HG03521 (cell line): Measurements from ENCODE around the gene TOM1.
"Not testable (repeated sequence)": the region's sequence is repeated elsewhere in the genome, so short reads cannot be mapped to it uniquely, and the experiment has no call there.

ENCODE experiments used
- ATAC-seq: cut with Tn5 transposase; IDR thresholded peaks from one replicate; pipeline ENCODE4 v1.9.1; 2021; ENCODE audit warnings: mild to moderate bottlenecking, moderate library complexity; ENCODE audit not compliant: unreplicated experiment

The TOM1 gene

DNA sequence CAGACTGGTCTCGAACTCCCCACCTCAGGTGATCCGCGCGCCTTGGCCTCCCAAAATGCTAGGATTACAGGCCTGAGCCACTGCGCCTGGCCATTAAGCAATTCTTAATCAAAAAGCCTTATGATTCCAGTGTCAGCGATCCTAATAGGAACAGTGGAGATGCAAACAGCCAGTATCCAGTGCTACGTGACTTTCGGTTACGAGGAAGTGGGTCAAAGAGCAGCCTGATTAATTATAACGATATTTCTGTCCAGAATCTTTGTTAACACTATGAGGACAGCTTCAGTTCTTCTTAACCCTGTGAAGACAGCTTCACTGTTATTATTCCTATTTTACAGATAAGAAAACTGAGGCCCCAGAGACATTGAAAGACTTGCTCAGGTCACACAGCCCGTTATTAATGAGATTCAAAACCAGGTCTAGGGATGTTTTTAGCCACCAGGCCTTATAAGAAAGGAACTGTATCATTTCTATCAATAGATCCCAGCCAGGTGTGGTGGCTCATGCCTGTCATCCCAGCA, 63.9 kb downstream of the TOM1 start:
- no peak for ATAC-seq

DNA sequence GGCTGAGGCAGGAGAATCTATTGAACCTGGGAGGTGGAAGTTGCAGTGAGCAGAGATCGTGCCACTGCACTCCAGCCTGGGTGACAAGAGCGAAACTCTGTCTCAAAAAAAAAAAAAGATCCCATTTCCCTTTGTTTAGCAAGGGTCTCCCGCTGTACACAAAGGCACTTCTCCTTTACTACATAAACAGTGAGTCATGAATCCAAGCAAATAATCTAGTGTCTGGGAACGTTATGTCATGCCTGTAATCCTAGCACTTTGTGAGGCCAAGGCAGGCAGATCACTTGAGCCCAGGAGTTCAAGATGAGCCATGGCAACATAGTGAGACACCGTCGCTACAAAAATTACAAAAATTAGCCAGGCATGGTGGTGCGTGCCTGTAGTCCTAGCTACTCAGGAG, 64.5 kb downstream of the TOM1 start:
- ATAC-seq: not testable (repeated sequence)

DNA sequence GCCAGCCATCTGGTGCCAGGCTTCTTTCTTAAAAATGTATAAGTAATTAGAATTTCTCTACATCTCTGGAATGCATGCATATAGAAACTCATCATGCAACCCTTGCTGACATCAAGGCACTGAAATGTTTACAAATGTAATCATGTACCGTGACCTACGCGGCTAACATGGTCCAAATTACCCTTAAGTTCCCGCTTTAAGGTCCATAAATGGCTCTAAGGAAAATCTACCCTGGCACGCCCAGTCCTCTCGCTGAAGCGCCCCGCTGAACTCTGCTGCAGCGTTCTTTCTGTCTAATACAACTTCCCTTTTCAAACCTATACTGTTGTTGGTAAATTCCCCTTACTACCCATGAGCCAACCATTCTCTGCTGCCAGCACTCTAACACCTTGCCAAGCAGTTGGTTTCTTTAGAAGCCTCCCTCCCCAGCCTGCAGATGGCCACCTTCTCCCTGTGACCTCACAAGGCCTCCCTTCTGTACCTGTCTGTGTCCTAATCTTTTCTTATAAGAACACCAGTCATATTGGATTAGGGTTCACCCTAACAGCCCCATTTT, 67.7 kb downstream of the TOM1 start:
- ATAC-seq: no peak

DNA sequence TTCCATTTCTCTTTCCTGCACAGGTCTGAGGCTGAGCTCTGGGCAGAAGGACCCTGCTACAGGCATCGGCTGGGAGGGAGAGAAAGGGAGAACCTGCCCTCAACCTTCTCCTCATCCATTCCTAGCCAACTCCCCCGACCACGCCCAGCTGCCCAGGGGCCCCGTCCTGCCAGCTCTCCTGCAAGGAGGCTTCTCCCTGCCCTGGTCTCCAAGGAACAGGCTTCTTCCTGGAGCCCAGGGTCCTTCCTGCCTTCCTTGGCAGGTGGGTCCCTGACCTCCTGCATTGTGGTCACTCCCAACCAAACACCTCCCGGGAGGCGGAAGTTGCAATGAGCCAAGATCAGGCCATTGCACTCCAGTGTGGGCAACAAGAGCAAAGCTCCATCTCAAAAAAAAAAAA, 68.7 kb downstream of the TOM1 start:
- no peak for ATAC-seq

DNA sequence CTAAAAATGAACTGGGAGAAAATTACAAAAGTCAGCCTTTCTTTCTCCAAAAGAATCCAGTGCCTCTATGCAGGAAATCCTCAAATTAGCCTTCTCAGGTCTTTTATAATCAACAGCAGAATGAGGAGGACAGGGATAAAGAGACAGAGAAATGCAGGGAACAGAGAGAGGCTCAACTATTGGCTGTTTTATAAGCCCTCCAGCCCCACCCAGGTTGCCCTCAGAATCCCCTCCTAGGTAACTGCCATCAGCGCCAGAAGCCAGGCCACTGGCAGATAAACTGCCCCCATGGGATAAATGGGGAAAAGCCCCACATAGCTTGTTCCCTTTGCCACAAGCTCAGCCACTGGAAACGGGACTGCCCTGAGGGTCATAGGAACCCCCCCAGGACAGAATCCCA, 70.3 kb downstream of the TOM1 start:
- no peak for ATAC-seq

DNA sequence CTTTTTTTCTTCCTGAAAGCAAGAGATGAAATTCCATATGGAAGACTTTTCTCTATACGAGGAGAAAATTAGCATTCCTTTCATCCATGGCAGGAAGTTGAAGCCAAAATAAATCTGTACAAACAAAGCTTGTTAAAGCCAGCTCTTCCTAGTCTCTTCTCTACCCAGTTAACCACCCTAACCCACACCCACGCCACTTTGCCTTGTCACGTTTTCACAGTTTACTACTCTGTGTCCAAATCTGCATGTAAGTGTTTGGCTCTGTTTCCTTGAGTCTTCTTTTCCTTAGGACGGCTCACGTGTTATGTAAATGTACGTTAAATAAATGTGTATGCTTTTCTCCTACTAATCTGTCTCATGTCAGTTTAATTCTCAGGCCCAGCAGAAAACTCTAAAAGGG, 74.1 kb downstream of the TOM1 start:
- no peak for ATAC-seq

DNA sequence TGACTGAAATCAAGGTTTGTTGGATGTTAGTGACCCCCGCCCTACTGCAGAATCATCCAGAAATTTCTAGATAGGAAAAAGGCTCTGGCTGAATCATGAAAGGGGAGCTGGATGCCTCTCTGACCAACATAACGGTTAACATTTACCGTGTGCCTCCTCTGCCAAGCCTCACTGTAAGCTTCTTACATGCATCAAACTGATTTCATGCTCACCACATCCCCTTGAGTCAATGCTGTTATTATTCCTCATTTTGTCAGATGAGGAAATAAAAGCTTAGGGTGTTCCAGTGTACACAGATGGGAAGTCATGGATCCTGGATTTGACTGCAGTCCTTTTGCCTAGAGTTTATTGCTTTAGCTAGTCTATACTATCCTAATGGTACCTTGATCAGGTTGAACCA, 75.3 kb downstream of the TOM1 start:
- ATAC-seq: no peak

DNA sequence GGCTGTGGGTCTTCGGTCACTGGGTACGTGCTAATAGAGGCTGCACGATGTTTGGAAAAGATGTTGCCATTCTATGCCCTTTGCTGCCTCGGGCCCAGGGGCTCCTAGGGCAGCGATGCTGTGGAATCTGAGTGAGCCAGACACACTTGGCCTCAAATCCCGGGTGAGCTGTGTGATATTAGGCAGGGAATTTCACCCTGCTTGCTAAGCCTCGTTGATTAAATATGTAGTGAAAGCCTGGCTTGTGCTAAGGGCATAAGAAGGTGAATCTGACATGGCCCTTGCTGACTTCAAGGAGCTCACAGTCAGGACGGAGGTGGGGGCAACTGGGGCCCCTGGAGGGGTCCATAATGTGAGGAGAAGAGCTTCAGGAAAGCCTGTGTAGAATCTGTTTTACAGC, 75.8 kb downstream of the TOM1 start:
- ATAC-seq: no peak

DNA sequence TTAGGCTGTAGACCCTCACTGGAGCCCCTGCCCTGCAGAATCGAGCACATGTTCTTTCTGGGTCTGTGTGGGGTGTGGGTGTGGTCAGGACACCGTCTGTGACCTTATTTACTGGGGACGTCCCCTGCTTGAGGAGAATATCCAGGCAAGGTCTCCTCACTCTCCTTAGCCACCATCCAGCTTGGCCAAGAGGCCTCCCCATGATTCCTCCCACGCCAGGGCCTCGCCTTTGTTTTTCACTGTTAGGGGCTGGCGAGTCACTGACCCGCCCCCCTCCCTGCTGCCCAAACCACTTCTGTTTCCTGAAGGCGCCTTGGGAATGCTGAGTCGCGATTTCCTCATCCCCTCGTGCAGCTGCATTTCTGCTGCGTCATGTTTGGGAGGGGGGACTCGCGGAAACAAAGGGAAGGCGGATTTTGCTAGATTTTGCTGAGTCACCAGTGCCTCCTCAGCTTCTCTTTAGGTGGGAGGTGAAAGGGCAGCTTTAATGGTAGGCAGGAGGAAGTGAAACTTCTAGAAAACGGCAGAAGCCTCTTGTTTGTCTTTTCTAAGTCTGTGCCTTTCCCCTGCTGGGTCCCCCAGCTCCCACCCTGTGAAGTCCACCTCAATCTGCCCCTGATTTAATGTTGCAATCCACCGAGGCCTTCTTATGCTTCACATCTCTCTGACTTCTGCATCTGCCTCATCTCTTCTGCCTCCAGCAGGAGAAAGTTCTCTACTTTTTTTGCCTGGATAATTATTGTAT, 77.2 kb downstream of the TOM1 start:
- no peak for ATAC-seq

DNA sequence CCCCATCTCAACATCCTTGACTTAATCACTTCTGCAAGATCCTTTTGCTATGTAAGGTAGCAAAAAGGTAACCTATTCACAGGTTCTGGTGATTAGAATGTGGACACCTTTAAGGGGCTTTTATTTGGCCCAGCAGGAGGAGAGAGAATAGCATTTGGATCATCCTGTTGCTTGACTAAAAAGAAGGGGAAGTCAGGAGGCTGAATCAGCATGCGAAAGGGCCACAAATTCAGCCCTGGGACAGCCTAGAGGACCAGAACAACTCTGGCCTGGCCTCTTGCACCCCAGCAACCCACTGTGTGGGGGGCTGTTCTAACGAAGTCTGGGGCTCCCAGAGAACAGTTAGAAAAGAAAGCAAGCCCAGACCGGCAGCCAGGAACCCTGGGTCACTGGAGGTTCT, 78.0 kb downstream of the TOM1 start:
- no peak for ATAC-seq

DNA sequence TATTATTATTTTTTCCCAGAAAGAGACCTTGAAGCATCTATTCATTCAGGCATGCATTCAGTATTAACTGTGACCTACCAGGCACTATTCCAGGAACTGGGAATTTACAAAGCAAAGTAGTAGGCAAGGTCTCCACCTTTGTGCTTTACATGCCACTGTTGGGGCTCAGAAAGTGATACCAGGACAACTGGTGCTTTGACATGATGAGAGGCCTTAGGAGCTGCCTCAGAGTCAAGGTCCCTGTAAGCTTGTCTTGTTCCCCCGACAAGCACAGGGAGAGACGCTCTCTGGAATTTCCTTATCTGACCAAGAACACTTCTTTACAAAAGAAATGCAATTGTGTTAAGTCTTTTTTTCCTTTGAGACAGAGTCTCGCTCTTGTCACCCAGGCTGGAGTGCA, 78.9 kb downstream of the TOM1 start:
- no peak for ATAC-seq

DNA sequence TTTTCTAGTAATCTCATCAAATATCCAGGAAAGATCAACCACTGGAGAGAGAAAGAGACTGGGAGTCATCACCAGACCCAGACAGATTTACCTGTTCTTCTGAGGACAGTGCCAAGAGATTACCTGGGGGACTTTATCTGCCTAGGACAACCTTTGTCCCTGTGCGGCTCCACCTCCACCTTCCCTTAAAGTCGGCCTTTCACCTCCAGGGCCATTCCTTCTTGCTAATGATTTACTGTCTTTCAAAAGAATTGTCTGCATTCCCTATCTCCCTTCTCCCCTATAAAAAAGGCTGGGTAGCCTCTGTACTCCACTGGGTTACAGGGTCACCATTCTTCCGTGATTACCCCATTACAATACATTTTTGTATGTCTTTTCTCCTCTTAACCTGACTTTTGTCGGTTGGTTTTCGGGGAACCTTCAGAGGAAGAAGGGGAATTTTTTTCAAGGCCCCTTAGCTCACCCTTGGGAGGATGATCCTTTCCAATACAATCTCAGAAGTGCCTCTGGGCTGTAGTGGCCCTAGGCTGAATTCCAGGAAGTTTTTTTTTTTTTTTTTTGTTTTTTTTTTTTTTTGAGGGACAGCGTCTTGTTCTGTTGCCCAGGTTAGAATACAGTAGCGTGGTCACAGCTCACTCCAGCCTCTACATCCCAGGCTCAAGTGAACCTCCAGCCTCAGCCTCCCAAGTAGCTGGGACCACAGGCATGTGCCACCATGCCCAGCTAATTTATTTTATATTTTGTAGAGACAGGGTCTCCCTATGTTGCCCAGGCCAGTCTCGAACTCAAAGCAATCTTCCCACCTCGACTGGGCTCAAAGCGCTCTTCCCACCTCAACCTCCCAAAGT, 79.7 kb downstream of the TOM1 start:
- ATAC-seq: no peak

DNA sequence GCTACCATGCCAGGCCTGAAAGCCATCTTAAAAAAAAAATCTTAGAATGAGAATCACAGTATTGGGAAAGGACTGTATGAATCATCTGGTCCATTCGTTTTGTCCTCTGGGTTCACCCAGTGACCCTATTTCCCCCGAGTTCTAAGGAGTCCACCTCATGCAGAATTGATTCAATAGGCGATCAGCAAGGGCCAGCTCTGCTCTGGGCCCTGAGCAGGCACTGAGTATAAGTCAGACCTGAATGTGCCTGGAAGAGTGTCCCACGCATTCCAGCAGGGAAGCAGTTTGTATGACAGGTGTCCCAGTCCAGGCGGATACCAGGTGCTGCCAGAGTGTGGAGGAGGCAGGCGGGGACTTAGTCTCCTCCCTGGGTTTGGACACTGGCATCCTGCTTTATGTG, 80.3 kb downstream of the TOM1 start:
- ATAC-seq: no peak

DNA sequence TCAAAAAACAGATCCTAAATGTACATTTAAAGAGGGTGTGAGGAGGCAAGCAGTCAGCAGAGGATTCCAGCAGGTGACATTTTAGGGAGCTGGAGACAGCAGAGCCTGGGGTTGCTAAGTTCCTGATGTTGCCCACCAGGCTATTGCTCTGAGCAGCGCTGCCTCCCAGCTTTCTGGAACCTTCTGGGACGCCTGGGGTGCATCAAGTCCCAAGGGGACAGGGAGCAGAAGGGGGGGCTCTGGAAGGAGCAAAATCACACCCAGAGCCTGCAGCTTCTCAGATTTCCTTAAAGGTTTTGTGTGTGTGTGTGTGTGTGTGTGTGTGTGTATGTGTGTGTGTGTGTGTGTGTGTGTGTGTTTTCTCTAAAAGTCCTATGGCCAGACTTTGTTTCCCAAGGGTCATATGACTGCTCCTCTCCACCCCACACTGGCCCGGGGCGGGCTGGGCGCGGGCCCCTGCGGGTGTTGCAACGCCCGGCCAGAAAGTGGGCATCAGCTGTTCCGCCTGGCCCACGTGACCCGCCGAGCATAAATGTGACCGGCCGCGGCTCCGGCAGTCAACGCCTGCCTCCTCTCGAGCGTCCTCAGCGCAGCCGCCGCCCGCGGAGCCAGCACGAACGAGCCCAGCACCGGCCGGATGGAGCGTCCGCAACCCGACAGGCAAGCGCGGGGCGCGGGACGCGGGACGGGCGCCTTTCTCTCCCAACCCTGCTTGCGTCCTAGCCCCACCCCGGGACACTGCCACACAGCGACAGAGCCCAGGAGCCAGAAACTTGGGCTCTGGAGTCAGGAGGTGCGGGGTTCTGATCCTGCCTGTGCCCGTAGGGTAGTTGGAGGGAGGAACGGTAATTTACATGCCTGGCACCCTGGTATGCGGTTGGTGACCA, 81.1 kb downstream of the TOM1 start, which contains the start of gene HMOX1:
TSS of gene HMOX1 (plus strand) at position 560 of the 887 bp plus-strand sequence. CDS start at position 638, 78 bp downstream.
- ATAC-seq: peak; percentile 50

DNA sequence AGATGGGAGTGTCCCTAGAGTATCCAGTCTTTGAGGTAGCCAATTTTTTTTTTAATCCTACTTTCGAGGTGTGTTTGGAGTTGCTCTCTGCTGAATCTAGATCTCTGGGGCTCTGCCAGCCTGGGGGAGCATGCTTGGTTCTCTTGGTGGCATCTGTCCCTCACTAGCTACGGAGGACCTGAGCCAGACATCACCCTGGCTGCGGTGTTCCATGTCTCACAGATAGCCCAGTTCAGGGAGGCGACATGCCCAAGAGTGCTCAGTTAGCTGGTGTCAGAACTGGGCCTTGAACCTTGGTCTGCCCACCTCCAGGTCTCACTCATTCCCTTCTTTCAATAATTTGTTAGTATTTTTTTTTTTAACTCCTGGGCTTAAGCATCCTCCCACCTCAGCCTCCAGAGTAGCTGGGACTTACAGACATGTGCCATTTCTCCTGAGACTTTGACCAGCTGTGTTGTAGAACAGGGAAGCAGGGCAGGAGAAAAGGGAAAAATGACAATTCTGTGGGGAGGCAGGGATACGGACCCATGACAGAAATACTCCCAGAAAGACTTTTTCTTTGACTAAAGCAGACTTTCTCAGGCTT, 81.8 kb downstream of the TOM1 start:
- no peak for ATAC-seq

DNA sequence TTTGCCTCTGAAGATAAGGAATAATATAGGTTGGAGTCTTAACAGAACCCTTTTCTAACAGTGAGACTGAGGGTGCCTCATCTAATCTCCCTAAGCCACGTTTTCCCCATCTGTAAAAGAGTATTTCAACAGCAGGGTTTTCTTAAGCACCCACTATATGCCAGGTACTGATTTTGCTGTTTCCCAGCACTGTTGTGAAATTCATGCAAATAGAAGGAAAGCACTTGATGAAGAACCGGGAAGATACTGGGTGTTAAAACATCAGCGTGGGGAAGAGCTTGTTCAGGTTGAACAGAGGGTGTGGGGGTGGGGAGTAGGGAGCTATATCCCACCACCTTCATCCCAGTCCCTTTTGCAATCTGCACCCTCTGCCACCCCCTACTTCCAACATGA, 84.0 kb downstream of the TOM1 start:
- no peak for ATAC-seq

DNA sequence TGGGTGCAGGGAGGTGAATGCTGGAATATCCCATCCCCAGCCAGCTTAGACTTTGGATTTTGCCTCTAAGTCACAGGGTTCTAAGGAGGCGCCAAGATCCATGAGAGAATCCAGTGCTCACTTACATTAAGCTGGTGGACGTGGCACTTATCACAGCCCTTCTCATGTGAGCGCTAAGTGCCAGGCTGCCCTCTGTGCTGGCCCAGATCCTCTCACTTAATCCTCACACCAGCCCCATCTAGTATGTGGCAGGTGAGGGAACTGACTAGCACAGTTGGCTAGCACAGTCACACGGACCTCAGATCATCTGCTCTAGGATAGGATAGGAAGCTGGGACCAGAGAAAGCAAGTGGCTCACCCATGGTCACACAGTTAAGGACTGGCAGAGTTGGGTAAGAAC, 84.8 kb downstream of the TOM1 start:
- ATAC-seq: no peak

DNA sequence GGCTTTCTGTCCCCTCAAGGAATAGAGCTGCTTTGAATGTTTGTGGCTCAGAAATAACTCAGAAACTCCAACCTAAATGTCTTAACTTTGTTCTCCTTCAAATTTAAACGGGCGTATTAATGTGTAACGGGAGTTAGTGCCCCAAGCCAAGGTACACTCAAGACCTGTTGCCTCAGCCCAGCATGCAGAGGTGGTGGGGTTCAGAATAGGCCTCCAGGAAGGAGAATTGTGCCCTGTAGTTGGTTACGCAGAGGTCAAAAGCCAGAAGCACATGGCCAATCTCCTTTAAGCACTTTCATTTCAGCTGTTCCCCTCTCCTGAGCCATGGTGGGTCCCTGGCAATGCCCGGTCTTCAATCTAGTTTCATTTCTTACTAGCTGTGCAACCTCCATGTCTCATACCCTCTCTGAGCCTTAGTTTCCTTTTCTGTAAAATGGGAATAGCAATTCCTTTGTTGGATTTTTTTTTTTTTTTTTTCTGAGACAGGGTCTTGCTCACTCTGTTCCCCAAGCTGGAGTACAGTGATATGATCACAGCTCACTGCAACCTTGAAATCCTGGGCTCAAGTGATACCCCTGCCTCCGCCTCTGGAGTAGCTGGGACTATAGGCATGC, 85.4 kb downstream of the TOM1 start:
- no peak for ATAC-seq

DNA sequence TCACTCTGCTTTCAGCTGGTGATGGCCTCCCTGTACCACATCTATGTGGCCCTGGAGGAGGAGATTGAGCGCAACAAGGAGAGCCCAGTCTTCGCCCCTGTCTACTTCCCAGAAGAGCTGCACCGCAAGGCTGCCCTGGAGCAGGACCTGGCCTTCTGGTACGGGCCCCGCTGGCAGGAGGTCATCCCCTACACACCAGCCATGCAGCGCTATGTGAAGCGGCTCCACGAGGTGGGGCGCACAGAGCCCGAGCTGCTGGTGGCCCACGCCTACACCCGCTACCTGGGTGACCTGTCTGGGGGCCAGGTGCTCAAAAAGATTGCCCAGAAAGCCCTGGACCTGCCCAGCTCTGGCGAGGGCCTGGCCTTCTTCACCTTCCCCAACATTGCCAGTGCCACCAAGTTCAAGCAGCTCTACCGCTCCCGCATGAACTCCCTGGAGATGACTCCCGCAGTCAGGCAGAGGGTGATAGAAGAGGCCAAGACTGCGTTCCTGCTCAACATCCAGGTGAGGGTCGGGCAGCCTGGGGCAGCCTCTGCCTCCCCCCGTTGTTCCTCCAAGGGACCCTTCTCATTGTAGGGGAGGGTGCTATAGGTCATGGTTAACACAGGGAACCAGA, 87.1 kb downstream of the TOM1 start:
- no peak for ATAC-seq

DNA sequence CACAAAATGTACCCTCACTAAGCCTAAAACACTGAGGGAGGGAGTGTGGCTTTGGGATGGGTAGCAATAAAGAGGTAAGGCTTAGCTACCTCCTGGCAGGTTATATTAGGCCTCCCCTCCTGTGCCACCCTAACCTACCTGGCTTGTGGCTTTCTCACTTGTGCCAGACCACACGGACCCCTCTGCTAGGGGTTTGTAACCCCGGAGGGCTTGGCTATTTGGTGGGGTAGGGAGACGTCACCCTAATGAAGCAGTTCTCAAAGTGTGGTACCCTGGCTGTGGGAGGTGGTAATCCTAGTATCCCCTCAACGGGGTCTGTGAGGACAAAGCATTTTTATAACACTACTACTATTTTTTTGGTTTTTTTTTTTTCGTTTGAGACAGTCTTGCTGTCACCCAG, 91.2 kb downstream of the TOM1 start:
- no peak for ATAC-seq
